Endodermal cell (in vitro differentiated cells): ENCODE results near the gene TULP3. TPM values are rescaled to one million over a fixed set of nuclear protein-coding genes. Genes with fewer than 3 reads are reported as not detected.

Source experiments
- DNase-seq: peaks from one replicate; pipeline ENCODE4 v3.0.0-alpha.2; 2017
- H3K27ac ChIP-seq: 2 replicates; pipeline ENCODE4 v1.5.1; 2013; ENCODE audit warnings: mild to moderate bottlenecking, low read depth, low read length, moderate library complexity
- H3K27me3 ChIP-seq: 2 replicates; pipeline ENCODE4 v1.6.1; 2013; ENCODE audit warnings: mild to moderate bottlenecking, low read length, moderate library complexity; ENCODE audit not compliant: insufficient read depth, control insufficient read depth, poor library complexity, severe bottlenecking
- H3K36me3 ChIP-seq: 2 replicates; pipeline ENCODE4 v1.7.0; 2013; ENCODE audit warnings: mild to moderate bottlenecking, low read length, moderate library complexity; ENCODE audit not compliant: control insufficient read depth, insufficient read depth
- H3K4me1 ChIP-seq: one replicate; pipeline ENCODE4 v1.7.0; 2013; ENCODE audit warnings: low read length; ENCODE audit not compliant: control insufficient read depth, insufficient read depth
- H3K4me3 ChIP-seq: 2 replicates; pipeline ENCODE4 v1.5.1; 2013; ENCODE audit warnings: mild to moderate bottlenecking, low read length, moderate library complexity
- H3K9ac ChIP-seq: 2 replicates; pipeline ENCODE4 v1.6.1; 2013; ENCODE audit warnings: mild to moderate bottlenecking, low read length, moderate library complexity; ENCODE audit not compliant: poor library complexity, severe bottlenecking; ENCODE audit errors: extremely low read depth
- H3K9me3 ChIP-seq: 2 replicates; pipeline ENCODE4 v1.6.1; 2013; ENCODE audit warnings: mild to moderate bottlenecking, low read length, moderate library complexity; ENCODE audit not compliant: control insufficient read depth
- H3K27ac Mint-ChIP-seq: 2 replicates; pipeline ENCODE4 v1.8.0; 2020; ENCODE audit warnings: mixed read lengths
- H3K27me3 Mint-ChIP-seq: 2 replicates; pipeline ENCODE4 v1.8.0; 2021; ENCODE audit warnings: mild to moderate bottlenecking, mixed read lengths; ENCODE audit not compliant: insufficient read depth
- H3K36me3 Mint-ChIP-seq: 2 replicates; pipeline ENCODE4 v1.8.0; 2020; ENCODE audit warnings: low read depth, mixed read lengths
- H3K4me1 Mint-ChIP-seq: 2 replicates; pipeline ENCODE4 v1.8.0; 2020; ENCODE audit warnings: mixed read lengths
- H3K4me3 Mint-ChIP-seq: 2 replicates; pipeline ENCODE4 v1.8.0; 2020; ENCODE audit warnings: mild to moderate bottlenecking, moderate library complexity, mixed read lengths
- H3K9me3 Mint-ChIP-seq: 2 replicates; pipeline ENCODE4 v1.8.0; 2020; ENCODE audit warnings: mild to moderate bottlenecking, mixed read lengths
- WGBS, 2 experiments: methylation state at CpG; one replicate each; pipeline versions ENCODE4 v1.1.5 to v1.1.7; 2013; ENCODE audit warnings: missing lambda C conversion rate in 2 of 2, mixed read lengths in 1 of 2; ENCODE audit not compliant: insufficient coverage in 1 of 2, insufficient read length in 1 of 2; 5-methylcytosine and 5-hydroxymethylcytosine counted together
- long read RNA-seq, 4 experiments: library from polyadenylated mRNA in 2 of 4; library from RNA in 1 of 4; library from capped mRNA in 1 of 4; stranded (forward) in 3 of 4; unstranded in 1 of 4; transcript quantifications; one replicate each; pipeline ENCODE4 v2.0.0, GENCODE V29; 2020 to 2021; ENCODE audit warnings: inconsistent platforms in 1 of 4
- polyA plus RNA-seq, 2 experiments: library from polyadenylated mRNA; stranded (reverse); fragments of 50-300 nt; gene quantifications; one replicate each; pipeline ENCODE4 v1.2.3, GENCODE V29; 2013
- total RNA-seq, 2 donors: library from RNA; stranded (reverse); fragmentation: NEBNext Ultra II Directional in 1 of 2; extraction: Animal tissue kit (Norgen Biotek cat#: 25700) in 1 of 2; gene quantifications; 2 replicates in 1 of 2; 3 replicates in 1 of 2; pipeline ENCODE4 v1.2.1, GENCODE V29; 2021
- TF ChIP-seq, protein P1 (sequence below): fragments of 200-600 bp; sonication (generic); conservative IDR thresholded peaks from 2 replicates; pipeline ENCODE4 v1.5.0; 2021; ENCODE audit warnings: antibody characterized with exemption, mild to moderate bottlenecking

The TULP3 gene, protein sequence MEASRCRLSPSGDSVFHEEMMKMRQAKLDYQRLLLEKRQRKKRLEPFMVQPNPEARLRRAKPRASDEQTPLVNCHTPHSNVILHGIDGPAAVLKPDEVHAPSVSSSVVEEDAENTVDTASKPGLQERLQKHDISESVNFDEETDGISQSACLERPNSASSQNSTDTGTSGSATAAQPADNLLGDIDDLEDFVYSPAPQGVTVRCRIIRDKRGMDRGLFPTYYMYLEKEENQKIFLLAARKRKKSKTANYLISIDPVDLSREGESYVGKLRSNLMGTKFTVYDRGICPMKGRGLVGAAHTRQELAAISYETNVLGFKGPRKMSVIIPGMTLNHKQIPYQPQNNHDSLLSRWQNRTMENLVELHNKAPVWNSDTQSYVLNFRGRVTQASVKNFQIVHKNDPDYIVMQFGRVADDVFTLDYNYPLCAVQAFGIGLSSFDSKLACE
- total RNA-seq, result 10 to 100 TPM; 28.1 to 47.9 TPM
- polyA plus RNA-seq (2013, experiment 1 of 2), result 34.8 TPM
- 32.3 TPM for polyA plus RNA-seq (2013, experiment 2 of 2)
- long read RNA-seq, experiment 1, partial matches to known transcripts, result 3 of 10 reads
- long read RNA-seq, experiment 1, other reads (novel, unspliced or antisense), result 3 of 10 reads
- long read RNA-seq, experiment 2, transcript TULP3-202 (11 exons, 3,076 nt), result major isoform, 35 of 73 reads
- long read RNA-seq, experiment 2, partial matches to known transcripts, result 6 of 73 reads
- long read RNA-seq, experiment 2, other reads (novel, unspliced or antisense), result 32 of 73 reads
- long read RNA-seq, experiment 3, transcript TULP3-202 (11 exons, 3,076 nt), result major isoform, 159 of 246 reads
- long read RNA-seq, experiment 3, partial matches to known transcripts, result 7 of 246 reads
- long read RNA-seq, experiment 3, other reads (novel, unspliced or antisense), result 78 of 246 reads
- long read RNA-seq, experiment 4, transcript TULP3-202 (11 exons, 3,076 nt), result major isoform, 8 of 20 reads
- long read RNA-seq, experiment 4, partial matches to known transcripts, result 2 of 20 reads
- long read RNA-seq, experiment 4, other reads (novel, unspliced or antisense), result 9 of 20 reads

DNA sequence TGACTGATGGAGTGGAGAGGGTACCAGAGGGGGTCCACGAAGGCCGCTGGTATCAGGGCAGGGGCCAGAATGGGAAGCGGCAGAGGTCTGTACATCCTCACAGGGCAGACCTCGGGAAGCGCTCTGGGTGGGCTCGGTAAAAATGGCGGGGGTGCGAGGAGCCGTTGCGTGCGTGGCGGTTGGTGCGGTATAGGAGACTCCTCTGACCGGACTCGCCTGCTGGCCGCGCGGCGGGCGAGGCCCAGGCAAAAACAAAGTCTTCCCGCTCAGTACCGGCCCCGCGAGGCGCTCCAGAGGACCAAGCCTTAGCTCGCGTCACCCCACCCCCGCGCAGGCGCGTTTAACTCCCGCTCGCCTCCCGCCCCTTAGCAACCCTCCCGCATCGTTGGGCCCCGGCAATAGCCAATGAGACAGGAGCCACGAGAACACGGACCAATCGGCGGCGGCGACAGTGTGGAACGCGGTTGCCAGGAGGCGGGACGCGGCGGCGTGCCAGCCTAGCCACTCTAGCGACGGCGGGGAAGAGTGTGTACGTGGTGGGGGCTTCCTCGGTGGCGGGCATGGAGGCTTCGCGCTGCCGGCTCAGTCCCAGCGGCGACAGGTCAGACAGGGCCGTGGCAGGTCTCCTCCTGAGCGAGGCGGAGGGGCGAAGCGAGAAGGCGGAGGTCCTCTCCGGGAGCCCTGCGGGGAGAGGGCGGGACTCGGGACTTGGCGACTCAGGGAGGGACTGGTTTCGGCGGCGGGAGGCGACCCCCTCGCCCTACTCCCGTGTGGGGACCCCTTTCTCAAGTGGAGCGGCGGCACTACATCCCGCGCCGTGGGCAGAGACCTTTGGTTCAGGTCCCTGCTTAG lies at the start of gene TULP3:
Gene TULP3, plus strand, starts transcription at position 504 of the 852 bp plus-strand sequence. Its CDS starts 57 bp downstream, at position 561.
- Histone ChIP-seq H3K27ac (peak within 1 kb of the TSS; percentile 89), H3K27me3 (no peaks in the 10 kb centered on the region), H3K9me3 (no peaks in the 10 kb centered on the region), H3K4me1 (no peaks in the 10 kb centered on the region), H3K4me3 (peak within 1 kb of the TSS; percentile 97), H3K36me3 (peaks cover 35% of the 10 kb centered on the region), H3K9ac (peak within 1 kb of the TSS; percentile 77)
- H3K36me3 Mint-ChIP-seq, result peaks cover 30% of the 10 kb centered on the region
- no peaks in the 10 kb centered on the region for H3K27me3 Mint-ChIP-seq
- TF ChIP-seq, protein P1, sequence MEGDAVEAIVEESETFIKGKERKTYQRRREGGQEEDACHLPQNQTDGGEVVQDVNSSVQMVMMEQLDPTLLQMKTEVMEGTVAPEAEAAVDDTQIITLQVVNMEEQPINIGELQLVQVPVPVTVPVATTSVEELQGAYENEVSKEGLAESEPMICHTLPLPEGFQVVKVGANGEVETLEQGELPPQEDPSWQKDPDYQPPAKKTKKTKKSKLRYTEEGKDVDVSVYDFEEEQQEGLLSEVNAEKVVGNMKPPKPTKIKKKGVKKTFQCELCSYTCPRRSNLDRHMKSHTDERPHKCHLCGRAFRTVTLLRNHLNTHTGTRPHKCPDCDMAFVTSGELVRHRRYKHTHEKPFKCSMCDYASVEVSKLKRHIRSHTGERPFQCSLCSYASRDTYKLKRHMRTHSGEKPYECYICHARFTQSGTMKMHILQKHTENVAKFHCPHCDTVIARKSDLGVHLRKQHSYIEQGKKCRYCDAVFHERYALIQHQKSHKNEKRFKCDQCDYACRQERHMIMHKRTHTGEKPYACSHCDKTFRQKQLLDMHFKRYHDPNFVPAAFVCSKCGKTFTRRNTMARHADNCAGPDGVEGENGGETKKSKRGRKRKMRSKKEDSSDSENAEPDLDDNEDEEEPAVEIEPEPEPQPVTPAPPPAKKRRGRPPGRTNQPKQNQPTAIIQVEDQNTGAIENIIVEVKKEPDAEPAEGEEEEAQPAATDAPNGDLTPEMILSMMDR, result peak; percentile 35
- peaks cover 24% of the 10 kb centered on the region for H3K4me1 Mint-ChIP-seq
- peak within 1 kb of the TSS; percentile 91 for H3K4me3 Mint-ChIP-seq
- peak; percentile 100 for DNase-seq
- no peaks in the 10 kb centered on the region for H3K9me3 Mint-ChIP-seq
- WGBS, 2 experiments, result 1 to 3% methylated on average over 26 to 83 of the region's 83 CpGs
- peak within 1 kb of the TSS; percentile 94 for H3K27ac Mint-ChIP-seq

DNA sequence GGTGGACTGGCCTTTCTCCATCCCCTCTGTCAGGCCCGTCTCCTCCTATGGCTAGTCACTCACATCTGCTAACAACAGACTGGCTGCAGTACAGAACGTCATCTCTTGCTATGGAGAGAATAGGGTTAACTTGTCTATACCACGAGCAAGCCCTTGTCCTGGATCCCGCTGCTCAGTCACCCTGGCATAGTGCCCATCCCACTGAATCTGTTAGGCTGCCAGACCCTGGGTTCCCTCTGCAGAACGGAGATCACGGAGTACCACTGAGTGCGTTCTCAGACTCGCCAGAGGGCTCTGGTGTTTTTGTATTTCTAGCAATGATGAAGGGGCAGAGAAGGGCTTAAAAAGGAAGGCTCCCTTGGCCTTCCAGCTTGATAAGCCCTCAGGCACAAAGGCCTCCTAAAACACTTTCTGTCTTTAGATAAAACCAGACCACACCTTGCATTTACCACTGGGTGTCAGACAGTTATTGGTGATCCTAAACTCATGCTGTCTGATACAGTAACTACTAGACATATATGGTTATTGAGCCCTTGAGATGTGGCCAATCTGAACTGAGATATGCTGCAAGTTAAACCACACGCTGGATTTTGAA lies 49.5 kb upstream of the TULP3 start:
- no peaks in the 10 kb centered on the region for H3K9me3 ChIP-seq
- WGBS, 2 experiments, result 84 to 89% methylated on average over 4 to 9 of the region's 9 CpGs
- H3K27ac ChIP-seq, result no peak overlapping the region
- H3K27me3 Mint-ChIP-seq, result peaks cover 3% of the 10 kb centered on the region
- no peak overlapping the region for H3K9ac ChIP-seq
- TF ChIP-seq, protein P1, result no peak
- no peaks in the 10 kb centered on the region for H3K9me3 Mint-ChIP-seq
- no peaks in the 10 kb centered on the region for H3K36me3 ChIP-seq
- peaks cover 5% of the 10 kb centered on the region for H3K4me1 ChIP-seq
- no peak overlapping the region for H3K4me3 ChIP-seq
- no peak overlapping the region for H3K27ac Mint-ChIP-seq
- no peak overlapping the region for H3K4me3 Mint-ChIP-seq
- peaks cover 18% of the 10 kb centered on the region for H3K36me3 Mint-ChIP-seq
- H3K4me1 Mint-ChIP-seq, result peaks cover 10% of the 10 kb centered on the region
- DNase-seq, result no peak
- no peaks in the 10 kb centered on the region for H3K27me3 ChIP-seq
